Adipocyte (in vitro differentiated cells): Measurements from ENCODE around the gene VAV2.

ENCODE experiments used
- DNase-seq: peaks from one replicate; pipeline ENCODE4 v3.0.0-alpha.2; 2015; ENCODE audit warnings: low read depth
- H3K27me3 ChIP-seq: replicated peaks from 2 replicates; pipeline ENCODE4 v1.7.0; 2013; ENCODE audit warnings: mild to moderate bottlenecking, low read length, moderate library complexity; ENCODE audit not compliant: control insufficient read depth, insufficient read depth
- H3K36me3 ChIP-seq: 2 replicates; pipeline ENCODE4 v1.7.0; 2013; ENCODE audit warnings: low read length, mild to moderate bottlenecking, moderate library complexity; ENCODE audit not compliant: control insufficient read depth, insufficient read depth, severe bottlenecking
- H3K4me1 ChIP-seq: 2 replicates; pipeline ENCODE4 v1.7.0; 2013; ENCODE audit warnings: mild to moderate bottlenecking, low read length, moderate library complexity; ENCODE audit not compliant: control insufficient read depth, insufficient read depth
- H3K4me3 ChIP-seq: 2 replicates; pipeline ENCODE4 v1.7.0; 2013; ENCODE audit warnings: mild to moderate bottlenecking, low read length, moderate library complexity
- H3K9ac ChIP-seq: 2 replicates; pipeline ENCODE4 v1.7.0; 2013; ENCODE audit warnings: mild to moderate bottlenecking, low read length, moderate library complexity
- H3K9me3 ChIP-seq: 2 replicates; pipeline ENCODE4 v1.7.0; 2013; ENCODE audit warnings: mild to moderate bottlenecking, low read length, moderate library complexity; ENCODE audit not compliant: control insufficient read depth

Gene VAV2

GRCh38 chr9:133982971-133983720 is 9.0 kb downstream of the VAV2 start:
- Histone ChIP-seq H3K27me3 (no peaks in the 10 kb centered on the region), H3K9ac (no peak overlapping the region), H3K4me1 (peaks cover 18% of the 10 kb centered on the region), H3K36me3 (no peaks in the 10 kb centered on the region), H3K4me3 (no peak overlapping the region), H3K9me3 (no peaks in the 10 kb centered on the region)
- DNase-seq = no peak

- Histone ChIP-seq H3K9ac (no peak overlapping the region), H3K4me1 (peaks cover 18% of the 10 kb centered on the region), H3K36me3 (no peaks in the 10 kb centered on the region), H3K9me3 (no peaks in the 10 kb centered on the region), H3K4me3 (no peak overlapping the region), H3K27me3 (no peaks in the 10 kb centered on the region)
- DNase-seq = no peak
Measured at GRCh38 chr9:133981958-133982681, 10.0 kb downstream of the VAV2 start.

- peaks cover 18% of the 10 kb centered on the region for H3K4me1 ChIP-seq
- H3K36me3 ChIP-seq = no peaks in the 10 kb centered on the region
- H3K27me3 ChIP-seq = no peaks in the 10 kb centered on the region
- H3K4me3 ChIP-seq = no peak overlapping the region
- no peaks in the 10 kb centered on the region for H3K9me3 ChIP-seq
- no peak for DNase-seq
- no peak overlapping the region for H3K9ac ChIP-seq
Measured at GRCh38 chr9:133981589-133981957, 10.6 kb downstream of the VAV2 start.

- no peak for DNase-seq
- H3K9me3 ChIP-seq = no peaks in the 10 kb centered on the region
- no peak overlapping the region for H3K4me3 ChIP-seq
- no peaks in the 10 kb centered on the region for H3K36me3 ChIP-seq
- H3K27me3 ChIP-seq = no peaks in the 10 kb centered on the region
- peaks cover 18% of the 10 kb centered on the region for H3K4me1 ChIP-seq
- no peak overlapping the region for H3K9ac ChIP-seq
Measured at GRCh38 chr9:133980864-133981588, 11.1 kb downstream of the VAV2 start.

GRCh38 chr9:133979921-133980863 is 11.9 kb downstream of the VAV2 start:
- H3K9me3 ChIP-seq = no peaks in the 10 kb centered on the region

GRCh38 chr9:133979273-133979920 is 12.7 kb downstream of the VAV2 start:
- DNase-seq = no peak
- H3K27me3 ChIP-seq = no peaks in the 10 kb centered on the region
- H3K9ac ChIP-seq = peak overlapping the region; percentile 37
- H3K36me3 ChIP-seq = no peaks in the 10 kb centered on the region
- peaks cover 18% of the 10 kb centered on the region for H3K4me1 ChIP-seq
- H3K9me3 ChIP-seq = no peaks in the 10 kb centered on the region
- peak overlapping the region; percentile 57 for H3K4me3 ChIP-seq

More at GRCh38 chr9:133979921-133980863, 11.9 kb downstream of the VAV2 start:
- no peaks in the 10 kb centered on the region for H3K27me3 ChIP-seq
- peaks cover 18% of the 10 kb centered on the region for H3K4me1 ChIP-seq
- no peak for DNase-seq
- H3K4me3 ChIP-seq = peak overlapping the region; percentile 57
- peak overlapping the region; percentile 37 for H3K9ac ChIP-seq
- H3K36me3 ChIP-seq = no peaks in the 10 kb centered on the region

- Histone ChIP-seq H3K27me3 (no peaks in the 10 kb centered on the region), H3K36me3 (no peaks in the 10 kb centered on the region), H3K4me3 (peak overlapping the region; percentile 57), H3K9me3 (no peaks in the 10 kb centered on the region), H3K4me1 (peaks cover 18% of the 10 kb centered on the region), H3K9ac (peak overlapping the region; percentile 37)
- no peak for DNase-seq
Measured at GRCh38 chr9:133978899-133979272, 13.2 kb downstream of the VAV2 start.

GRCh38 chr9:133978226-133978898 is 13.8 kb downstream of the VAV2 start:
- H3K4me3 ChIP-seq = peak overlapping the region; percentile 57
- DNase-seq = no peak
- H3K9ac ChIP-seq = peak overlapping the region; percentile 37
- no peaks in the 10 kb centered on the region for H3K36me3 ChIP-seq
- H3K27me3 ChIP-seq = no peaks in the 10 kb centered on the region
- no peaks in the 10 kb centered on the region for H3K9me3 ChIP-seq
- peaks cover 18% of the 10 kb centered on the region for H3K4me1 ChIP-seq

- no peak for DNase-seq
- Histone ChIP-seq H3K27me3 (no peaks in the 10 kb centered on the region), H3K9me3 (no peaks in the 10 kb centered on the region), H3K4me1 (peaks cover 18% of the 10 kb centered on the region), H3K4me3 (no peak overlapping the region), H3K36me3 (no peaks in the 10 kb centered on the region), H3K9ac (no peak overlapping the region)
Measured at GRCh38 chr9:133977421-133978201, 14.5 kb downstream of the VAV2 start.
